B cell (primary cell): ENCODE measurements around the gene RNF166. TPM values are rescaled to one million over a fixed set of nuclear protein-coding genes. Genes with fewer than 3 reads are reported as not detected.

Experiments used
- ATAC-seq: fragments of 200-7000 bp; cut with Tn5 transposase; one replicate; pipeline ENCODE4 v1.10.0; 2021; ENCODE audit warnings: low read depth, mild to moderate bottlenecking, moderate number of reproducible peaks, moderate library complexity
- CTCF ChIA-PET: fragments of 350-600 bp; sonication (Branson Sonifier 250); formaldehyde crosslinking; loops from one replicate; lab custom pipeline; 2021; ENCODE audit warnings: antibody characterized with exemption, inconsistent platforms; lab: Charles Lee
- POLR2A ChIA-PET: fragments of 350-600 bp; sonication (Branson Sonifier 250); formaldehyde crosslinking; loops from one replicate; lab custom pipeline; 2021; ENCODE audit warnings: antibody characterized with exemption; lab: Charles Lee
- DNase-seq: peaks from one replicate; pipeline ENCODE4 v3.0.0; 2013
- H2AFZ ChIP-seq: 2 replicates; pipeline ENCODE4 v1.6.1; 2012; ENCODE audit warnings: mild to moderate bottlenecking, low read depth, low read length; ENCODE audit not compliant: insufficient read depth, poor library complexity, severe bottlenecking
- H3K27ac ChIP-seq, 2 donors: 1 replicate in 1 of 2; 2 replicates in 1 of 2; pipeline ENCODE4 v1.5.1; 2012 to 2013; ENCODE audit warnings: low read length in 2 of 2, mild to moderate bottlenecking in 2 of 2, moderate library complexity in 1 of 2
- H3K27me3 ChIP-seq, 4 experiments: fragments of 200-600 bp in 1 of 4; sonication (generic) in 1 of 4; replicated peaks in 1 of 4; 1 replicate in 2 of 4; 2 replicates in 2 of 4; pipeline versions ENCODE4 v1.6.1 to v1.7.0; 2013 to 2016; ENCODE audit warnings: low read length in 3 of 4, mild to moderate bottlenecking in 2 of 4, mixed read lengths in 1 of 4, moderate library complexity in 1 of 4; ENCODE audit not compliant: insufficient read depth in 4 of 4, control insufficient read depth in 3 of 4; ENCODE audit errors: control extremely low read depth in 1 of 4
- H3K36me3 ChIP-seq, 2 experiments: replicated peaks in 1 of 2; 1 replicate in 1 of 2; 2 replicates in 1 of 2; pipeline versions ENCODE4 v1.6.1 to v1.7.1; 2013; ENCODE audit warnings: low read length in 1 of 2; ENCODE audit not compliant: insufficient read depth in 2 of 2, control insufficient read depth in 1 of 2; ENCODE audit errors: control extremely low read depth in 1 of 2, extremely low read depth in 1 of 2
- H3K4me1 ChIP-seq, 2 donors: fragments of 200-600 bp in 1 of 2; sonication (generic) in 1 of 2; 1 replicate in 1 of 2; 2 replicates in 1 of 2; pipeline versions ENCODE4 v1.5.1 to v1.6.1; 2013 to 2017; ENCODE audit warnings: low read length in 2 of 2; ENCODE audit not compliant: control insufficient read depth in 2 of 2, insufficient read depth in 2 of 2
- H3K4me2 ChIP-seq: replicated peaks from 2 replicates; pipeline ENCODE3; 2012; ENCODE audit warnings: mild to moderate bottlenecking, low read depth, low read length; ENCODE audit not compliant: poor library complexity, severe bottlenecking
- H3K4me3 ChIP-seq, 5 experiments: fragments of 200-600 bp in 1 of 5; sonication (generic) in 1 of 5; 1 replicate in 3 of 5; 2 replicates in 2 of 5; pipeline versions ENCODE4 v1.5.1 to v1.7.0; 2011 to 2016; ENCODE audit warnings: low read length in 4 of 5, mild to moderate bottlenecking in 4 of 5, low read depth in 2 of 5, control low read depth in 1 of 5, moderate library complexity in 1 of 5; ENCODE audit not compliant: insufficient read depth in 1 of 5; ENCODE audit errors: control extremely low read depth in 1 of 5, extremely low read depth in 1 of 5
- H3K79me2 ChIP-seq: fragments of 200-600 bp; sonication (generic); one replicate; pipeline ENCODE4 v1.6.0; 2016; ENCODE audit warnings: low read length; ENCODE audit not compliant: control insufficient read depth, insufficient read depth
- H3K9ac ChIP-seq: fragments of 200-600 bp; sonication (generic); 2 replicates; pipeline ENCODE4 v1.6.1; 2017; ENCODE audit warnings: mild to moderate bottlenecking, low read length, moderate library complexity
- H3K9me3 ChIP-seq, 3 donors: one replicate each; pipeline versions ENCODE4 v1.6.1 to v1.7.1; 2013; ENCODE audit warnings: low read length in 2 of 3; ENCODE audit not compliant: control insufficient read depth in 2 of 3, insufficient read depth in 1 of 3; ENCODE audit errors: control extremely low read depth in 1 of 3
- H4K20me1 ChIP-seq: 2 replicates; pipeline ENCODE4 v1.6.0; 2012; ENCODE audit warnings: mild to moderate bottlenecking, low read length; ENCODE audit not compliant: insufficient read depth, control insufficient read depth, poor library complexity, severe bottlenecking
- H3K27ac Mint-ChIP-seq: one replicate; pipeline ENCODE4 v1.8.0; 2021; ENCODE audit warnings: mixed read lengths
- H3K27me3 Mint-ChIP-seq: one replicate; pipeline ENCODE4 v1.8.0; 2021; ENCODE audit warnings: mixed read lengths
- H3K4me1 Mint-ChIP-seq: one replicate; pipeline ENCODE4 v1.8.0; 2021; ENCODE audit warnings: mixed read lengths
- H3K4me3 Mint-ChIP-seq: one replicate; pipeline ENCODE4 v1.8.0; 2021; ENCODE audit warnings: mixed read lengths
- H3K9me3 Mint-ChIP-seq: one replicate; pipeline ENCODE4 v1.8.0; 2022; ENCODE audit warnings: mixed read lengths; ENCODE audit not compliant: insufficient read depth
- EZH2 ChIP-seq: IDR thresholded peaks from 2 replicates; pipeline ENCODE4 v1.6.1; 2012; ENCODE audit warnings: borderline replicate concordance, low read depth, mild to moderate bottlenecking, moderate library complexity, low read length; ENCODE audit not compliant: insufficient read depth, poor library complexity, severe bottlenecking
- WGBS: methylation state at CpG from one replicate; pipeline ENCODE4 v1.1.5; 2013; ENCODE audit warnings: missing lambda C conversion rate; ENCODE audit not compliant: insufficient coverage; 5-methylcytosine and 5-hydroxymethylcytosine counted together
- intact Hi-C: fragments of 100-400 bp; cut with micrococcal nuclease; formaldehyde crosslinking; loops from one replicate; pipeline ENCODE4 v1.10.0; 2022
- polyA plus RNA-seq: library from polyadenylated mRNA; depleted of rRNA; stranded (reverse); fragments of >200 nt; gene quantifications from 2 replicates; pipeline ENCODE4 v1.2.3, GENCODE V29; 2012
- total RNA-seq, 2 donors: library from RNA; stranded (reverse); fragments of 120-200 nt in 1 of 2; gene quantifications; 1 replicate in 1 of 2; 2 replicates in 1 of 2; pipeline versions ENCODE4 v1.2.3 to v1.2.4, GENCODE V29; 2013 to 2022
- TF ChIP-seq, protein P1 (sequence below): fragments of 200-600 bp; IDR thresholded peaks from one replicate; pipeline ENCODE4 v1.8.0; 2022; ENCODE audit warnings: antibody characterized with exemption, mild to moderate bottlenecking

RNF166 gene
- total and polyA plus RNA-seq, 2 donors (not counting 1 experiment from before 2014, with no cell fraction given): 64.1 to 65.0 TPM

- ATAC-seq (no peak), DNase-seq (no peak)
- Histone ChIP-seq H4K20me1 (peaks cover 46% of the 10 kb centered on the region), H3K36me3 (peaks cover 0 to 39% of the 10 kb centered on the region in 2 experiments), H3K4me1 (peaks cover 20 to 28% of the 10 kb centered on the region in 2 donors), H3K9me3 (no peaks in the 10 kb centered on the region), H2AFZ (no peak overlapping the region), H3K4me3 (no peak overlapping the region), H3K9ac (no peak overlapping the region), H3K27me3 (no peaks in the 10 kb centered on the region), H3K27ac (no peak overlapping the region), H3K79me2 (peaks cover 34% of the 10 kb centered on the region), H3K4me2 (no peak overlapping the region)
- Mint-ChIP-seq H3K9me3 (no peaks in the 10 kb centered on the region), H3K4me1 (peaks cover 24% of the 10 kb centered on the region), H3K4me3 (no peak overlapping the region), H3K27ac (no peak overlapping the region), H3K27me3 (no peaks in the 10 kb centered on the region)
- CTCF ChIA-PET: interaction anchor here (2.1 kb wide), 1 partner anchor 22 kb away, joined by 4 read pairs; no protein-coding TSS in a partner anchor
- POLR2A ChIA-PET: no interaction called here
- no peak for TF ChIP-seq EZH2
- TF ChIP-seq, protein P1, sequence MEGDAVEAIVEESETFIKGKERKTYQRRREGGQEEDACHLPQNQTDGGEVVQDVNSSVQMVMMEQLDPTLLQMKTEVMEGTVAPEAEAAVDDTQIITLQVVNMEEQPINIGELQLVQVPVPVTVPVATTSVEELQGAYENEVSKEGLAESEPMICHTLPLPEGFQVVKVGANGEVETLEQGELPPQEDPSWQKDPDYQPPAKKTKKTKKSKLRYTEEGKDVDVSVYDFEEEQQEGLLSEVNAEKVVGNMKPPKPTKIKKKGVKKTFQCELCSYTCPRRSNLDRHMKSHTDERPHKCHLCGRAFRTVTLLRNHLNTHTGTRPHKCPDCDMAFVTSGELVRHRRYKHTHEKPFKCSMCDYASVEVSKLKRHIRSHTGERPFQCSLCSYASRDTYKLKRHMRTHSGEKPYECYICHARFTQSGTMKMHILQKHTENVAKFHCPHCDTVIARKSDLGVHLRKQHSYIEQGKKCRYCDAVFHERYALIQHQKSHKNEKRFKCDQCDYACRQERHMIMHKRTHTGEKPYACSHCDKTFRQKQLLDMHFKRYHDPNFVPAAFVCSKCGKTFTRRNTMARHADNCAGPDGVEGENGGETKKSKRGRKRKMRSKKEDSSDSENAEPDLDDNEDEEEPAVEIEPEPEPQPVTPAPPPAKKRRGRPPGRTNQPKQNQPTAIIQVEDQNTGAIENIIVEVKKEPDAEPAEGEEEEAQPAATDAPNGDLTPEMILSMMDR: no peak
- intact Hi-C loops: no loop called here
- WGBS: 98% methylated on average over 27 of the region's 32 CpGs
Observed at GRCh38 chr16:88678224-88678979, 27.8 kb downstream of the RNF166 start.

DNA sequence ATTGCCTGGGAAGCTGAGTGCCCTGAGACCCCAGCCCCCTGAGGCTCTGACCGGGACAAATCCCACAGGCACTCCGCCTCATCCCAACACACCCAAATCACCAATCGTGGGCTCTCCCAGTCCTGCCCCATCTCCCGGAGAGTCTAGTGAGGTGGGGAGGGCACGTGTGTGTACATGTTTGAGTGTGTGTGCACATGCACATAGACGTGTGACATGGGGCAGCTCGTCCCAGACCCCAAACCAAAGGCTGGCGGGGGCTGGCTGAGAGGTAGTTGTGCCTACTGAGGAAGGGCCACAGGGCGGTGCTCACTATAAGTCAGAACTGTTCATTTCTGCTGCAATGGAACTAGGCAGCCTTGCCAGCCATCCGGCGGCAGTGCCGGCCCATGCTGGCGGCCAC is 28.5 kb downstream of the RNF166 start:
- Histone ChIP-seq H4K20me1 (peaks cover 46% of the 10 kb centered on the region), H3K36me3 (peaks cover 0 to 39% of the 10 kb centered on the region in 2 experiments), H3K4me2 (no peak overlapping the region), H3K4me1 (peaks cover 20 to 23% of the 10 kb centered on the region in 2 donors), H3K27ac (no peak overlapping the region), H2AFZ (no peak overlapping the region), H3K79me2 (peaks cover 34% of the 10 kb centered on the region), H3K27me3 (no peaks in the 10 kb centered on the region), H3K9ac (no peak overlapping the region), H3K4me3 (no peak overlapping the region), H3K9me3 (no peaks in the 10 kb centered on the region)
- DNase-seq: no peak
- H3K27ac Mint-ChIP-seq: no peak overlapping the region
- CTCF ChIA-PET: no interaction called here
- no peaks in the 10 kb centered on the region for H3K27me3 Mint-ChIP-seq
- no peak for TF ChIP-seq EZH2
- TF ChIP-seq, protein P1: no peak
- no peaks in the 10 kb centered on the region for H3K9me3 Mint-ChIP-seq
- H3K4me3 Mint-ChIP-seq: no peak overlapping the region
- no peak for ATAC-seq
- peaks cover 21% of the 10 kb centered on the region for H3K4me1 Mint-ChIP-seq
- 74% methylated on average over 8 of the region's 13 CpGs for WGBS
- POLR2A ChIA-PET: no interaction called here
- intact Hi-C loops: no loop called here
